ENCODE measurements around the gene TJP1. TPM values are rescaled to one million over a fixed set of nuclear protein-coding genes. Genes with fewer than 3 reads are reported as not detected.

The TJP1 gene
- total and polyA plus RNA-seq, 2 experiments from 2014 or later: 34.4 to 88.7 TPM

- Histone ChIP-seq H3K9me3 (ENCODE audit: low read depth) (no peaks in the 10 kb centered on the region), H3K4me1 (ENCODE audit: insufficient read depth) (peaks cover 11% of the 10 kb centered on the region), H2AFZ (no peak overlapping the region), H3K9me2 (replicated peaks; ENCODE audit: insufficient read depth) (no peaks in the 10 kb centered on the region), H3K79me2 (no peaks in the 10 kb centered on the region), H3K27me3 (no peaks in the 10 kb centered on the region), H3K36me3 (replicated peaks; ENCODE audit: insufficient read depth, low read depth) (no peaks in the 10 kb centered on the region), H4K20me1 (ENCODE audit: insufficient read depth, poor library complexity, severe bottlenecking) (no peaks in the 10 kb centered on the region), H3K27ac (no peak overlapping the region), H3K4me2 (no peak overlapping the region), H3K4me3 (no peak overlapping the region)
- DNase-seq (ENCODE audit: low spot score): no peak
- TF ChIP-seq EZH2 (IDR thresholded peaks at IDR 0.05; ENCODE audit: borderline replicate concordance): no peak
- TF ChIP-seq EZH2phosphoT487 (IDR thresholded peaks at IDR 0.05; ENCODE audit: low read depth, severe bottlenecking, unreplicated experiment): no peak
- TF ChIP-seq CTCF (IDR thresholded peaks at IDR 0.05; ENCODE audit: poor library complexity): no peak
- WGBS (ENCODE audit: low lambda C conversion rate, missing lambda C conversion rate): 76% methylated on average over 3 of the region's 3 CpGs
These were observed 110.0 kb downstream of the TJP1 start for GRCh38 chr15:29712149-29712885.

GRCh38 chr15:29711531-29711930 lies 110.7 kb downstream of the TJP1 start:
- DNase-seq (ENCODE audit: low spot score): no peak
- Histone ChIP-seq H3K4me2 (no peak overlapping the region), H3K36me3 (replicated peaks; ENCODE audit: insufficient read depth, low read depth) (no peaks in the 10 kb centered on the region), H3K27ac (no peak overlapping the region), H3K27me3 (no peaks in the 10 kb centered on the region), H2AFZ (no peak overlapping the region), H3K9me2 (replicated peaks; ENCODE audit: insufficient read depth) (no peaks in the 10 kb centered on the region), H3K79me2 (no peaks in the 10 kb centered on the region), H3K4me1 (ENCODE audit: insufficient read depth) (peaks cover 11% of the 10 kb centered on the region), H3K9me3 (ENCODE audit: low read depth) (no peaks in the 10 kb centered on the region), H3K4me3 (no peak overlapping the region), H4K20me1 (ENCODE audit: insufficient read depth, poor library complexity, severe bottlenecking) (no peaks in the 10 kb centered on the region)
- 66% methylated on average over 8 of the region's 8 CpGs for WGBS (ENCODE audit: low lambda C conversion rate, missing lambda C conversion rate)
- TF ChIP-seq EZH2phosphoT487 (IDR thresholded peaks at IDR 0.05; ENCODE audit: low read depth, severe bottlenecking, unreplicated experiment) (no peak), CTCF (IDR thresholded peaks at IDR 0.05; ENCODE audit: poor library complexity) (no peak), EZH2 (IDR thresholded peaks at IDR 0.05; ENCODE audit: borderline replicate concordance) (no peak)

- Histone ChIP-seq H3K79me2 (no peaks in the 10 kb centered on the region), H3K4me3 (no peak overlapping the region), H4K20me1 (ENCODE audit: insufficient read depth, poor library complexity, severe bottlenecking) (no peaks in the 10 kb centered on the region), H3K4me1 (ENCODE audit: insufficient read depth) (peaks cover 11% of the 10 kb centered on the region), H3K36me3 (replicated peaks; ENCODE audit: insufficient read depth, low read depth) (peaks cover 4% of the 10 kb centered on the region), H3K27me3 (no peaks in the 10 kb centered on the region), H2AFZ (no peak overlapping the region), H3K9me3 (ENCODE audit: low read depth) (no peaks in the 10 kb centered on the region), H3K9me2 (replicated peaks; ENCODE audit: insufficient read depth) (no peaks in the 10 kb centered on the region), H3K27ac (no peak overlapping the region), H3K4me2 (no peak overlapping the region)
- TF ChIP-seq CTCF (IDR thresholded peaks at IDR 0.05; ENCODE audit: poor library complexity) (no peak), EZH2 (IDR thresholded peaks at IDR 0.05; ENCODE audit: borderline replicate concordance) (no peak), EZH2phosphoT487 (IDR thresholded peaks at IDR 0.05; ENCODE audit: low read depth, severe bottlenecking, unreplicated experiment) (no peak)
- no peak for DNase-seq (ENCODE audit: low spot score)
- WGBS (ENCODE audit: low lambda C conversion rate, missing lambda C conversion rate): 100% methylated on average over 4 of the region's 4 CpGs
These were observed 113.7 kb downstream of the TJP1 start for GRCh38 chr15:29708519-29708918.
